Measurements from ENCODE around the gene TRAF3IP1.
A peak's percentile ranks its signal among the peaks of the same experiment; 100 is the strongest.
"Not testable (repeated sequence)": the region's sequence is repeated elsewhere in the genome, so short reads cannot be mapped to it uniquely, and the experiment has no call there.

The TRAF3IP1 gene, protein sequence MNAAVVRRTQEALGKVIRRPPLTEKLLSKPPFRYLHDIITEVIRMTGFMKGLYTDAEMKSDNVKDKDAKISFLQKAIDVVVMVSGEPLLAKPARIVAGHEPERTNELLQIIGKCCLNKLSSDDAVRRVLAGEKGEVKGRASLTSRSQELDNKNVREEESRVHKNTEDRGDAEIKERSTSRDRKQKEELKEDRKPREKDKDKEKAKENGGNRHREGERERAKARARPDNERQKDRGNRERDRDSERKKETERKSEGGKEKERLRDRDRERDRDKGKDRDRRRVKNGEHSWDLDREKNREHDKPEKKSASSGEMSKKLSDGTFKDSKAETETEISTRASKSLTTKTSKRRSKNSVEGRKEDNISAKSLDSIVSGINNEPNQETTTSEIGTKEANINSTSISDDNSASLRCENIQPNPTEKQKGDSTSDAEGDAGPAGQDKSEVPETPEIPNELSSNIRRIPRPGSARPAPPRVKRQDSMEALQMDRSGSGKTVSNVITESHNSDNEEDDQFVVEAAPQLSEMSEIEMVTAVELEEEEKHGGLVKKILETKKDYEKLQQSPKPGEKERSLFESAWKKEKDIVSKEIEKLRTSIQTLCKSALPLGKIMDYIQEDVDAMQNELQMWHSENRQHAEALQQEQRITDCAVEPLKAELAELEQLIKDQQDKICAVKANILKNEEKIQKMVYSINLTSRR

GRCh38 chr2:238320246-238320647 is at the start of gene TRAF3IP1:
TSS of gene TRAF3IP1 (plus strand) at chr2:238320518. CDS start at chr2:238320663, 145 bp downstream.
- DNase-seq = peak; percentile 86

GRCh38 chr2:238270606-238271005 is 49.7 kb upstream of the TRAF3IP1 start:
- no peak for DNase-seq

DNA sequence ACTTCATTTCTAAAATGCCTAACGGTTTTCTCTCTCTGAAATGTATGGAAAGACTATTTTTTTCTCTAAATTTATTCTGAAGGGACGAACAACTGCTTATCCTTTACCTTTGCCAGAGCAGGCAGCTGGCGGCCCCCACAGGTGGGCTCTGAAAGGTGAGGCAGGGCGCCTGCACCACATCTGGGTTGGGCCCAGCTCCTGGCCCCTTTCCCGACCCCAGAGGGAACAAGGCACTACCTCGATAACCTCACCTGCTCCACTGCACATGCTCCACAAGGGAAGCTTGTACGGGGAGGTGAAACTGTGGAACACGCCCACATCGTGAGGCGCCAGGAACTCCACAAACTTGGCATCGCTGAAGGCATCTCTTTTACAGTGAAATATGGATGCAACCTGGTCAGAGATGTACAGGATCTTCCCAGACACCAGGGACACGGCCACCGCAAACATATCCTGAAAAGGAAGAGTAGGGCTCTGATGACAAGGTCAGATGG is 49.2 kb upstream of the TRAF3IP1 start:
- no peak for DNase-seq

DNA sequence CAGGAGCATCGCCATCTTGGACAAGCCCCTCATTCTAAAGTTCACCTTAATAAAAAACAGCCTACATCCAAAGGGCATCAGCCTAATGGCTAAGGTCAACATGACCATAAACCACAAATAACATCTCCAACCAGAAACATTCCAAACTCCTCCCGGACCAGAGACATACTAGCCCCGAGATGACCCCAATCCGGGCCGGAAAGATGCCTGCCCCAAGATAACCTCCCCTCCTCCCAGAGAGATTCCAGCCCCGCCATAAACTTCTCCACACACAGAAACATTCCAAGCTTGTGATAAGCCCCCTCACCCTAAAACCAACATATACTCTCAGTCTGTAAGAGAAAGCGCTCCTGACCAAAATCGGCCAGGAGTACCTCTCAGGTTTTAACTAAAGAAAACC is 48.6 kb upstream of the TRAF3IP1 start:
- DNase-seq = not testable (repeated sequence)

DNA sequence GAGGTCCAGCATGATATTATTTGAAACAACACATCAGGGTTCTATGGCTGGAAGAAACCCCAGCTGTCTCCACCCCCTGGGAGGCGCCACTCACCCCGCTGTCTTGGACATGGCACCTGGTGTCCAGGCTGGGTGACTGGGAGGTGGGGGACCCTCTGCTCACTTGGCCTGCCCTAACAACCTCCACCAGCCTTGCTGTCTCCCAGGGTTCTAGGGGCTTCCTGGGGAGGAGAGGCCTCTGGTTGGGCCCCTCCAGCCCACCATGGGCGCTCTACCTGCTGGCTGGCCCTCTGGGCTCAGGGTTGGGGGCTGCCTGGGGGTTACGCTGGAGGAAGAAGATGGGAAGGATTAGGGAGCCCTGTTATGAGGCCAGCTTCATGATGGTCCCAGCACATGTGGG is 48.2 kb upstream of the TRAF3IP1 start:
- no peak for DNase-seq

DNA sequence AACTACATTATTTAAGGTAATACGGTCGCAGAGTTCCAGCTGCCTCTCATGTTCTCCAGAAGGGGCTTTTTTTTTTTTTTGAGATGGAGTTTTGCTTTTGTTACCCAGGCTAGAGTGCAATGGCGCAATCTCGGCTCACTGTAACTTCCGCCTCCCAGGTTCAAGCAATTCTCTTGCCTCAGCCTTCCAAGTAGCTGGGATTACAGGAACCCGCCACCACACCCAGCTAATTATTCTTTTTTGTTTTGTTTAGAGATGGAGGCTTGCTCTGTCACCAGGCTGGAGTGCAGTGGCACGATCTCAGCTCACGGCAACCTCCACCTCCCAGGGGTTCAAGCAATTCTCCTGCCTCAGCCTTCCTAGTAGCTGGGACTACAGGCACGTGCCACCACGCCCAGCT is 46.9 kb upstream of the TRAF3IP1 start:
- DNase-seq = not testable (repeated sequence)

- DNase-seq = no peak
These were observed 46.0 kb upstream of the TRAF3IP1 start for GRCh38 chr2:238274152-238274865.

DNA sequence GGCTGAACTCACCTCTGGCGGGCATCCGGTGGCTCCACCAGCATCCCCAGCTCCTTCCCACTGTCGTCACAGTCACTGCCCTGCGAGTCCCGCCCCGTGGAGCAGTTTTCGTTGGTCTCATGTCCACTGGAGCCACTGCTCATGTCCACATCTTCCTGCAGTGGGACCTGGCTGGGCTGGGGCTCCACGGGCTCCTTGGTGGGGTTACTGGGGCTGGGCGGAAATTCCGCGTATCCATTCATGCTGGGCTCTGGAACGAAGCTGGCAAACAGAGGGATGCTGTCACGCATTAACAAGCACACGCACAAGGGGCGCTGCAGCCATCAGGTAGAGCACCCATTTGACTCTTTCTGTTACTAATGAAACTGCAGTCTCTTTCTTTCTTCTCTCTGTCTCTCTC is 42.6 kb upstream of the TRAF3IP1 start:
- DNase-seq = no peak

- no peak for DNase-seq
These were observed 41.5 kb upstream of the TRAF3IP1 start for GRCh38 chr2:238278626-238279323.

- DNase-seq = no peak
These were observed 41.0 kb upstream of the TRAF3IP1 start for GRCh38 chr2:238279324-238279682.

- DNase-seq = no peak
These were observed 40.1 kb upstream of the TRAF3IP1 start for GRCh38 chr2:238280083-238280825.

GRCh38 chr2:238281826-238282480 is 38.4 kb upstream of the TRAF3IP1 start:
- DNase-seq = no peak

- DNase-seq = no peak
These were observed 37.2 kb upstream of the TRAF3IP1 start for GRCh38 chr2:238282861-238283738.

GRCh38 chr2:238284802-238285515 is 35.4 kb upstream of the TRAF3IP1 start:
- DNase-seq = no peak

DNA sequence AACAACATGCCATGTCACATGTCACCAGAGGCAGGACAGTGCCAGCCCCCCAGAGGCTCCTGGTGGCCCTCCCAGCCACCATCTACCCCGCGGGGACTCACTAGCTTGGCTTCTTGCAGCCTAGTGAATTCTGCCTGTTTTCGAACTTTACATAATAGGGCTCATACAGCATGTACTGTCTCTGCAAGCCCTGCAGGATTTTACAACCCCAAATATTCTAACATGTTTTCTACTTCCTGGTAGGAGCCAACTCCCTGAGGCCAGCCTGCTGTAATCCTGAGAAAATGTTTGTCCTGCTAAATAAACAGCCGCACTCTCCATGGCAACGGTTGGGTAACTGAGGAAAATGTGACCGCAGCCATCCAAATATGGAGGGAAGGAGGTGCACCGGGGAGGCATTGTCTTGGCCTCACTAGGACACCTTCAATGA is 34.6 kb upstream of the TRAF3IP1 start:
- DNase-seq = peak; percentile 78

- DNase-seq = no peak
These were observed 34.2 kb upstream of the TRAF3IP1 start for GRCh38 chr2:238286095-238286494.

DNA sequence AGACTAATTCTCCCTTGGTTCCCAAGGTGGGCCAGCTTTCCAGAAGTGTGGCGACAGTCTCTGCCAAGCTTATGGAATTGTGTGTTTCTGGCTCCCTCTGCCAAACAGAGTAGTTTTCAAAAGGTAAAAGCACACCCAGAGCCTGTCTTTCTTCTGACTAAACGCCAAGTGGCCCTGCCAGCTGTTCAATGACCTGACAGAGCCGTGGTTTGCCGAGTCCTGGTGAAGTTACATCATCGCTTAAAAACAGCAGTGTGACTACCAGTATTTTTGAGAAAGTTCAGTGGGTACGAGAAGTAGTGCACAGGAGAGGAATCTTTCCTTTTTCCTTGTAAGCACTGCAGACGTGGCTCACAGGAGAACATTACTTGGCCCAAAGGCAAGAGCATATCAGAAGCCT is 33.8 kb upstream of the TRAF3IP1 start:
- no peak for DNase-seq

- no peak for DNase-seq
These were observed 33.2 kb upstream of the TRAF3IP1 start for GRCh38 chr2:238286987-238287736.
